CD4-positive, alpha-beta memory T cell (primary cell): ENCODE results near the gene ATP9B. TPM values are rescaled to one million over a fixed set of nuclear protein-coding genes. Genes with fewer than 3 reads are reported as not detected.
A peak's percentile ranks its signal among the peaks of the same experiment; 100 is the strongest.

Experiments
- CTCF ChIA-PET: fragments of 350-600 bp; sonication (Branson Sonifier 250); formaldehyde crosslinking; loops from one replicate; lab custom pipeline; 2021; ENCODE audit warnings: inconsistent platforms; ENCODE audit not compliant: partially characterized antibody; lab: Charles Lee
- POLR2A ChIA-PET: fragments of 350-600 bp; sonication (Branson Sonifier 250); formaldehyde crosslinking; loops from one replicate; lab custom pipeline; 2021; ENCODE audit not compliant: partially characterized antibody; lab: Charles Lee
- DNase-seq, 5 donors: peaks; one replicate each; pipeline versions ENCODE4 v3.0.0 to v3.0.0-alpha.2; 2020 to 2022; ENCODE audit warnings: mixed read lengths in 1 of 5
- H3K27ac ChIP-seq: one replicate; pipeline ENCODE4 v1.7.0; 2013; ENCODE audit warnings: low read depth, low read length
- H3K27me3 ChIP-seq: 2 replicates; pipeline ENCODE4 v1.7.0; 2013; ENCODE audit warnings: mild to moderate bottlenecking, low read length, moderate library complexity; ENCODE audit not compliant: insufficient read depth
- H3K36me3 ChIP-seq: 2 replicates; pipeline ENCODE4 v1.7.0; 2013; ENCODE audit warnings: mild to moderate bottlenecking, low read length, moderate library complexity; ENCODE audit not compliant: insufficient read depth
- H3K4me1 ChIP-seq: 2 replicates; pipeline ENCODE4 v1.7.0; 2013; ENCODE audit warnings: mild to moderate bottlenecking, low read length, moderate library complexity; ENCODE audit not compliant: insufficient read depth
- H3K4me3 ChIP-seq, 2 donors: one replicate each; pipeline ENCODE4 v1.7.0; 2013; ENCODE audit warnings: low read length in 2 of 2, mild to moderate bottlenecking in 1 of 2
- H3K9me3 ChIP-seq, 2 donors: one replicate each; pipeline ENCODE4 v1.7.0; 2013; ENCODE audit warnings: low read length in 2 of 2, control low read depth in 1 of 2; ENCODE audit not compliant: control insufficient read depth in 1 of 2
- H3K27ac Mint-ChIP-seq, 7 donors: one replicate each; pipeline ENCODE4 v1.8.0; 2020 to 2021; ENCODE audit warnings: mixed read lengths in 7 of 7, mild to moderate bottlenecking in 6 of 7, inconsistent platforms in 3 of 7, moderate library complexity in 3 of 7
- H3K27me3 Mint-ChIP-seq, 2 donors: one replicate each; pipeline ENCODE4 v1.8.0; 2020 to 2021; ENCODE audit warnings: mixed read lengths in 2 of 2
- H3K36me3 Mint-ChIP-seq, 2 donors: one replicate each; pipeline ENCODE4 v1.8.0; 2020 to 2021; ENCODE audit warnings: mixed read lengths in 2 of 2, inconsistent platforms in 1 of 2, mild to moderate bottlenecking in 1 of 2
- H3K4me1 Mint-ChIP-seq, 4 donors: one replicate each; pipeline ENCODE4 v1.8.0; 2020 to 2021; ENCODE audit warnings: mixed read lengths in 4 of 4, mild to moderate bottlenecking in 1 of 4
- H3K4me3 Mint-ChIP-seq, 8 donors: one replicate each; pipeline ENCODE4 v1.8.0; 2020 to 2021; ENCODE audit warnings: mixed read lengths in 8 of 8, mild to moderate bottlenecking in 7 of 8, moderate library complexity in 6 of 8, inconsistent platforms in 3 of 8
- H3K9me3 Mint-ChIP-seq, 8 donors: one replicate each; pipeline ENCODE4 v1.8.0; 2020 to 2021; ENCODE audit warnings: mixed read lengths in 8 of 8, mild to moderate bottlenecking in 5 of 8, inconsistent platforms in 3 of 8, moderate library complexity in 1 of 8
- intact Hi-C: fragments of 100-400 bp; cut with micrococcal nuclease; formaldehyde crosslinking; loops from one replicate; pipeline ENCODE4 v1.15.1; 2023
- polyA plus RNA-seq, 2 donors: library from polyadenylated mRNA; unstranded; fragments of 300-500 nt; fragmentation: Illumina TruSeq; gene quantifications; one replicate each; pipeline ENCODE4 v1.2.3, GENCODE V29; 2021
- total RNA-seq, 2 experiments: library from RNA; stranded (reverse); gene quantifications; one replicate each; pipeline ENCODE4 v1.2.3, GENCODE V29; 2021

Gene ATP9B
- total and polyA plus RNA-seq, 4 experiments from 2014 or later = 11.8 to 76.4 (median 49.9) TPM

- Mint-ChIP-seq H3K27me3 (no peaks in the 10 kb centered on the region), H3K27ac (no peak overlapping the region), H3K4me1 (peaks cover 15 to 29% (median 18%) of the 10 kb centered on the region in 4 donors), H3K9me3 (peaks cover 0 to 10% (median 0%) of the 10 kb centered on the region in 8 donors), H3K36me3 (peaks cover 64 to 70% of the 10 kb centered on the region in 2 donors), H3K4me3 (no peak overlapping the region)
- Histone ChIP-seq H3K9me3 (no peaks in the 10 kb centered on the region), H3K4me1 (peaks cover 12% of the 10 kb centered on the region), H3K4me3 (no peak overlapping the region), H3K27ac (no peak overlapping the region), H3K27me3 (no peaks in the 10 kb centered on the region), H3K36me3 (no peaks in the 10 kb centered on the region)
- intact Hi-C loops = no loop called here
- ChIA-PET POLR2A (no interaction called here), CTCF (interaction anchor here (1.0 kb wide), 1 partner anchor 286 kb away, joined by 3 read pairs; no protein-coding TSS in a partner anchor)
- DNase-seq = no peak
These were observed 245.7 kb downstream of the ATP9B start for GRCh38 chr18:79314838-79315388.

GRCh38 chr18:79315596-79315995 is 246.4 kb downstream of the ATP9B start:
- H3K4me1 ChIP-seq = peaks cover 12% of the 10 kb centered on the region
- no peaks in the 10 kb centered on the region for H3K9me3 ChIP-seq
- peaks cover 0 to 10% (median 0%) of the 10 kb centered on the region in 8 donors for H3K9me3 Mint-ChIP-seq
- H3K27ac Mint-ChIP-seq = no peak overlapping the region
- no peak for DNase-seq
- no peaks in the 10 kb centered on the region for H3K27me3 ChIP-seq
- peaks cover 15 to 29% (median 16%) of the 10 kb centered on the region in 4 donors for H3K4me1 Mint-ChIP-seq
- intact Hi-C loops = no loop called here
- ChIA-PET POLR2A (no interaction called here), CTCF (interaction anchor here (1.0 kb wide), 1 partner anchor 285 kb away, joined by 3 read pairs; no protein-coding TSS in a partner anchor)
- no peaks in the 10 kb centered on the region for H3K27me3 Mint-ChIP-seq
- H3K36me3 ChIP-seq = no peaks in the 10 kb centered on the region
- no peak overlapping the region for H3K27ac ChIP-seq
- H3K36me3 Mint-ChIP-seq = peaks cover 58 to 65% of the 10 kb centered on the region in 2 donors
- no peak overlapping the region for H3K4me3 ChIP-seq
- H3K4me3 Mint-ChIP-seq = no peak overlapping the region

- Histone ChIP-seq H3K9me3 (no peaks in the 10 kb centered on the region), H3K4me1 (peaks cover 12% of the 10 kb centered on the region), H3K4me3 (no peak overlapping the region), H3K36me3 (no peaks in the 10 kb centered on the region), H3K27ac (no peak overlapping the region), H3K27me3 (no peaks in the 10 kb centered on the region)
- no peak for DNase-seq
- H3K36me3 Mint-ChIP-seq = peaks cover 61 to 62% of the 10 kb centered on the region in 2 donors
- peak overlapping the region in 6 of 7 donors; percentile 61 to 93 (median 72) for H3K27ac Mint-ChIP-seq
- H3K9me3 Mint-ChIP-seq = peaks cover 0 to 10% (median 0%) of the 10 kb centered on the region in 8 donors
- POLR2A ChIA-PET = no interaction called here
- CTCF ChIA-PET = interaction anchor here (0.9 kb wide), 1 partner anchor 11 kb away, joined by 3 read pairs; no protein-coding TSS in a partner anchor
- peak overlapping the region in 3 of 8 donors; percentile 25 to 33 (median 32) for H3K4me3 Mint-ChIP-seq
- peaks cover 15 to 29% (median 18%) of the 10 kb centered on the region in 4 donors for H3K4me1 Mint-ChIP-seq
- no peaks in the 10 kb centered on the region for H3K27me3 Mint-ChIP-seq
- intact Hi-C loops = no loop called here
These were observed 248.5 kb downstream of the ATP9B start for GRCh38 chr18:79317703-79318102.

- Histone ChIP-seq H3K4me1 (peaks cover 12% of the 10 kb centered on the region), H3K27me3 (no peaks in the 10 kb centered on the region), H3K36me3 (no peaks in the 10 kb centered on the region), H3K27ac (no peak overlapping the region), H3K9me3 (no peaks in the 10 kb centered on the region), H3K4me3 (no peak overlapping the region)
- DNase-seq = no peak
- Mint-ChIP-seq H3K9me3 (peaks cover 0 to 10% (median 0%) of the 10 kb centered on the region in 8 donors), H3K36me3 (peaks cover 56 to 58% of the 10 kb centered on the region in 2 donors), H3K4me1 (peaks cover 15 to 29% (median 18%) of the 10 kb centered on the region in 4 donors), H3K27ac (peak overlapping the region in 6 of 7 donors; percentile 61 to 93 (median 73)), H3K4me3 (peak overlapping the region in 3 of 8 donors; percentile 32 to 36 (median 33)), H3K27me3 (no peaks in the 10 kb centered on the region)
- intact Hi-C loops = no loop called here
- POLR2A ChIA-PET = no interaction called here
- CTCF ChIA-PET = interaction anchor here (0.9 kb wide), 1 partner anchor 11 kb away, joined by 3 read pairs; no protein-coding TSS in a partner anchor
These were observed 249.0 kb downstream of the ATP9B start for GRCh38 chr18:79318142-79318673.

- peaks cover 0 to 10% (median 0%) of the 10 kb centered on the region in 8 donors for H3K9me3 Mint-ChIP-seq
- peaks cover 15 to 29% (median 20%) of the 10 kb centered on the region in 4 donors for H3K4me1 Mint-ChIP-seq
These were observed 251.1 kb downstream of the ATP9B start for GRCh38 chr18:79320216-79320850.

GRCh38 chr18:79321625-79322405 is 252.6 kb downstream of the ATP9B start:
- Mint-ChIP-seq H3K9me3 (no peaks in the 10 kb centered on the region), H3K27me3 (no peaks in the 10 kb centered on the region), H3K36me3 (peaks cover 34 to 39% of the 10 kb centered on the region in 2 donors), H3K4me1 (peaks cover 15 to 23% (median 18%) of the 10 kb centered on the region in 4 donors), H3K4me3 (no peak overlapping the region), H3K27ac (no peak overlapping the region)
- H3K36me3 ChIP-seq = peaks cover 3% of the 10 kb centered on the region
- ChIA-PET POLR2A (no interaction called here), CTCF (no interaction called here)
- H3K27me3 ChIP-seq = no peaks in the 10 kb centered on the region
- intact Hi-C loops = no loop called here
- H3K4me1 ChIP-seq = peaks cover 12% of the 10 kb centered on the region
- H3K27ac ChIP-seq = no peak overlapping the region
- H3K4me3 ChIP-seq = no peak overlapping the region
- H3K9me3 ChIP-seq = no peaks in the 10 kb centered on the region
- no peak for DNase-seq

More at GRCh38 chr18:79320216-79320850, 251.1 kb downstream of the ATP9B start:
- intact Hi-C loops = no loop called here
- no peak overlapping the region for H3K4me3 Mint-ChIP-seq
- POLR2A ChIA-PET = no interaction called here
- CTCF ChIA-PET = no interaction called here
- H3K36me3 ChIP-seq = peaks cover under 1% of the 10 kb centered on the region
- H3K27me3 Mint-ChIP-seq = no peaks in the 10 kb centered on the region
- H3K27ac Mint-ChIP-seq = peak overlapping the region in 2 of 7 donors; percentile 25 to 46
- H3K9me3 ChIP-seq = no peaks in the 10 kb centered on the region
- H3K27me3 ChIP-seq = no peaks in the 10 kb centered on the region
- H3K4me3 ChIP-seq = no peak overlapping the region
- H3K27ac ChIP-seq = no peak overlapping the region
- H3K36me3 Mint-ChIP-seq = peaks cover 47 to 48% of the 10 kb centered on the region in 2 donors
- no peak for DNase-seq
- H3K4me1 ChIP-seq = peaks cover 12% of the 10 kb centered on the region
